HepG2 (cell line): Measurements from ENCODE around the gene YPEL3. TPM values are rescaled to one million over a fixed set of nuclear protein-coding genes. Genes with fewer than 3 reads are reported as not detected.
A peak's percentile ranks its signal among the peaks of the same experiment; 100 is the strongest.

ENCODE experiments used
- ATF4 ChIP-seq, 2 experiments: fragments of 450-650 bp in 1 of 2; sonication (generic) in 1 of 2; formaldehyde crosslinking; IDR thresholded peaks; 2 replicates each; pipeline versions ENCODE4 v1.5.0 to v1.8.0; 2020 to 2022; ENCODE audit warnings: mild to moderate bottlenecking in 1 of 2, missing genetic modification reagents in 1 of 2
- BRD4 ChIP-seq: sonication (generic); formaldehyde crosslinking; IDR thresholded peaks from 2 replicates; pipeline ENCODE4 v1.4.0; 2020; ENCODE audit warnings: missing genetic modification reagents
- BRF2 ChIP-seq: sonication (generic); formaldehyde crosslinking; IDR thresholded peaks from 2 replicates; pipeline ENCODE4 v1.8.1; 2022; ENCODE audit warnings: mild to moderate bottlenecking, missing genetic modification reagents
- DZIP1 ChIP-seq: sonication (generic); formaldehyde crosslinking; IDR thresholded peaks from 2 replicates; pipeline ENCODE4 v1.5.0; 2020; ENCODE audit warnings: mild to moderate bottlenecking, missing genetic modification reagents
- EP300 ChIP-seq, 3 experiments: sonication (generic) in 1 of 3; formaldehyde crosslinking in 1 of 3; IDR thresholded peaks; 2 replicates each; pipeline versions ENCODE4 v1.5.1 to v1.6.1; 2011 to 2020; ENCODE audit warnings: low read depth in 2 of 3, low read length in 2 of 3, borderline replicate concordance in 1 of 3, improper control_type of control experiment in 1 of 3, mild to moderate bottlenecking in 1 of 3, missing genetic modification reagents in 1 of 3, moderate library complexity in 1 of 3
- ESRRA ChIP-seq: sonication (generic); formaldehyde crosslinking; IDR thresholded peaks from 2 replicates; pipeline ENCODE4 v1.5.1; 2020; ENCODE audit warnings: mild to moderate bottlenecking, low read depth, missing genetic modification reagents
- GMEB2 ChIP-seq: IDR thresholded peaks from 2 replicates; pipeline ENCODE4 v1.6.1; 2016; ENCODE audit warnings: missing biosample characterization, missing genetic modification reagents, low read depth
- HMG20A ChIP-seq: IDR thresholded peaks from 2 replicates; pipeline ENCODE4 v1.6.1; 2016; ENCODE audit warnings: borderline replicate concordance
- HMGA1 ChIP-seq: sonication (generic); formaldehyde crosslinking; conservative IDR thresholded peaks from 2 replicates; pipeline ENCODE4 v1.4.0; 2020; ENCODE audit warnings: missing genetic modification reagents
- JARID2 ChIP-seq: sonication (generic); formaldehyde crosslinking; IDR thresholded peaks from 2 replicates; pipeline ENCODE4 v1.8.1; 2023; ENCODE audit warnings: missing genetic modification reagents, inconsistent platforms; ENCODE audit not compliant: insufficient replicate concordance
- JUND ChIP-seq: sonication (generic); formaldehyde crosslinking; IDR thresholded peaks from 2 replicates; pipeline ENCODE4 v1.8.0; 2022; ENCODE audit warnings: mild to moderate bottlenecking, missing genetic modification reagents
- KDM6A ChIP-seq: IDR thresholded peaks from 2 replicates; pipeline ENCODE4 v1.6.1; 2016; ENCODE audit warnings: low read depth
- NFRKB ChIP-seq: fragments of 450-650 bp; IDR thresholded peaks from 2 replicates; pipeline ENCODE4 v1.6.1; 2017
- NONO ChIP-seq, 2 experiments: fragments of 450-650 bp in 1 of 2; sonication (generic) in 1 of 2; formaldehyde crosslinking in 1 of 2; IDR thresholded peaks in 1 of 2; conservative IDR thresholded peaks in 1 of 2; 2 replicates each; pipeline versions ENCODE4 v1.6.1 to v1.8.0; 2017 to 2022; ENCODE audit warnings: mild to moderate bottlenecking in 1 of 2, missing genetic modification reagents in 1 of 2, moderate library complexity in 1 of 2
- PHF20 ChIP-seq: sonication (generic); formaldehyde crosslinking; IDR thresholded peaks from 2 replicates; pipeline ENCODE4 v1.5.0; 2020; ENCODE audit warnings: mild to moderate bottlenecking, missing genetic modification reagents
- RARG ChIP-seq: sonication (generic); formaldehyde crosslinking; IDR thresholded peaks from 2 replicates; pipeline ENCODE4 v1.4.0; 2020; ENCODE audit warnings: low read depth, mild to moderate bottlenecking, missing genetic modification reagents
- ZNF138 ChIP-seq: sonication (generic); formaldehyde crosslinking; IDR thresholded peaks from 2 replicates; pipeline ENCODE4 v1.5.0; 2020; ENCODE audit warnings: mild to moderate bottlenecking, low read depth, missing genetic modification reagents
- ZNF205 ChIP-seq: IDR thresholded peaks from 2 replicates; pipeline ENCODE4 v1.6.1; 2018; ENCODE audit warnings: missing biosample characterization, missing genetic modification reagents
- ZNF446 ChIP-seq: sonication (generic); formaldehyde crosslinking; IDR thresholded peaks from 2 replicates; pipeline ENCODE4 v1.5.0; 2020; ENCODE audit warnings: mild to moderate bottlenecking, missing genetic modification reagents
- ZNF496 ChIP-seq: sonication (generic); formaldehyde crosslinking; IDR thresholded peaks from 2 replicates; pipeline ENCODE4 v1.8.1; 2023; ENCODE audit warnings: mild to moderate bottlenecking, moderate library complexity, missing genetic modification reagents; ENCODE audit not compliant: insufficient replicate concordance
- ZNF563 ChIP-seq: sonication (generic); formaldehyde crosslinking; IDR thresholded peaks from 2 replicates; pipeline ENCODE4 v1.8.0; 2022; ENCODE audit warnings: mild to moderate bottlenecking, moderate library complexity, missing genetic modification reagents
- ZNF7 ChIP-seq: IDR thresholded peaks from 2 replicates; pipeline ENCODE4 v1.6.1; 2016; ENCODE audit warnings: missing biosample characterization, missing genetic modification reagents
- ZNF768 ChIP-seq: sonication (generic); formaldehyde crosslinking; IDR thresholded peaks from 2 replicates; pipeline ENCODE4 v1.4.0; 2020; ENCODE audit warnings: missing genetic modification reagents
- polyA plus RNA-seq, 8 experiments: library from polyadenylated mRNA; depleted of rRNA in 3 of 8; stranded (reverse) in 7 of 8; unstranded in 1 of 8; fragments of >200 nt; fragmentation: Illumina TruSeq in 4 of 8; extraction: Trizol in 4 of 8; gene quantifications; 2 replicates each; pipeline versions ENCODE4 v1.2.1 to v1.2.3, GENCODE V29; 2011 to 2016; ENCODE audit warnings: low read depth in 4 of 8, missing spikeins in 1 of 8, mixed read lengths in 1 of 8; ENCODE audit not compliant: insufficient read depth in 1 of 8
- total RNA-seq, 5 experiments: library from RNA; depleted of rRNA; stranded (reverse); fragments of >200 nt; fragmentation: Illumina TruSeq; extraction: Trizol; gene quantifications; 2 replicates each; pipeline ENCODE4 v1.2.3, GENCODE V29; 2016; ENCODE audit warnings: low read depth in 1 of 5

The YPEL3 gene
- total and polyA plus RNA-seq, 2 of the 13 experiments (the other 11 are each of a cell fraction or from before 2014, with no cell fraction given): 5.4 to 47.0 TPM

- TF ChIP-seq BRD4 (peak; percentile 74; the same call in 1 of the 2 replicates), BRF2 (CRISPR knock-in tag) (peak; percentile 61; the same call in 1 of the 2 replicates), ZNF138 (CRISPR knock-in tag) (0 out of 2 replicates have a peak, but pooled peaks have one; percentile 14), NFRKB (no peak), PHF20 (CRISPR knock-in tag) (peak; percentile 73), GMEB2 (CRISPR knock-in tag) (no peak), HMGA1 (CRISPR knock-in tag) (no peak), NONO (IDR thresholded peaks at IDR 0.05) (no peak), NONO (CRISPR knock-in tag; conservative IDR thresholded peaks at IDR 0.05) (peak; percentile 57; the same call in 1 of the 2 replicates), ATF4 (CRISPR knock-in tag; IDR thresholded peaks at IDR 0.05) (no peak), KDM6A (CRISPR knock-in tag) (no peak), ZNF205 (no peak; the same call in 1 of the 2 replicates), ZNF563 (peak; percentile 61; the same call in 1 of the 2 replicates), ZNF7 (CRISPR knock-in tag) (no peak), RARG (no peak), ESRRA (CRISPR knock-in tag) (peak; percentile 55; the same call in 1 of the 2 replicates), HMG20A (CRISPR knock-in tag) (no peak), ZNF446 (peak; percentile 75; the same call in 1 of the 2 replicates), DZIP1 (CRISPR knock-in tag) (peak; percentile 88; the same call in 1 of the 2 replicates), JUND (CRISPR knock-in tag) (no peak), EP300 (IDR thresholded peaks at IDR 0.05; ENCODE audit: low read depth in 2 of 2, low read length in 2 of 2) (peak; percentile 29 to 39; a peak in 1 of 4 replicates), EP300 (CRISPR knock-in tag; IDR thresholded peaks at IDR 0.05; ENCODE audit: borderline replicate concordance) (peak; percentile 76; the same call in 1 of the 2 replicates), ZNF768 (peak; percentile 61; the same call in 1 of the 2 replicates), ZNF496 (CRISPR knock-in tag) (no peak), JARID2 (CRISPR knock-in tag) (no peak)
Measured at GRCh38 chr16:30096105-30096861, at the start of gene YPEL3 (continued).
